GM12878 (cell line): ENCODE results near the gene RASL10A. TPM values are rescaled to one million over a fixed set of nuclear protein-coding genes. Genes with fewer than 3 reads are reported as not detected.

ENCODE experiments used
- ATAC-seq: fragments of 200-7000 bp; cut with Tn5 transposase; 3 replicates; pipeline ENCODE4 v1.9.1; 2020; ENCODE audit warnings: mild to moderate bottlenecking, moderate library complexity
- BruUV-seq: library from RNA; stranded (reverse); fragments of 400-500 nt; replicated peaks from 2 replicates; lab custom pipeline; 2021; lab: Mats Ljungman, UMichigan
- CTCF ChIA-PET: fragments of 300-600 bp; sonication (Branson Sonifier 250); formaldehyde crosslinking; extraction: SDS; loops from one replicate; lab custom pipeline; 2021; ENCODE audit warnings: inconsistent platforms; lab: Yijun Ruan, JAX
- POLR2A ChIA-PET: fragments of 350-600 bp; formaldehyde crosslinking; extraction: SDS; loops from one replicate; lab custom pipeline; 2021; ENCODE audit warnings: inconsistent platforms; lab: Charles Lee
- RAD21 ChIA-PET: fragments of 300-600 bp; sonication (Branson Sonifier 250); formaldehyde crosslinking; loops from one replicate; lab custom pipeline; 2023; ENCODE audit warnings: antibody characterized with exemption; ENCODE audit not compliant: unreplicated experiment; lab: Charles Lee
- SMC1A ChIA-PET: fragments of 300-600 bp; sonication (Branson Sonifier 250); formaldehyde crosslinking; loops from one replicate; lab custom pipeline; 2023; ENCODE audit not compliant: unreplicated experiment, uncharacterized antibody; lab: Charles Lee
- DNase-seq: peaks from one replicate; pipeline ENCODE4 v3.0.0-alpha.2; 2011; ENCODE audit warnings: low read depth, low spot score
- FAIRE-seq: peaks from 3 replicates; lab custom pipeline; 2011; peaks lifted over from hg19 to GRCh38; lab: Jason Lieb, UNC
- H2AFZ ChIP-seq: 2 replicates; pipeline ENCODE4 v1.6.0; 2011; ENCODE audit warnings: low read depth, low read length, control low read depth; ENCODE audit not compliant: control insufficient read depth
- H3K27ac ChIP-seq: 2 replicates; pipeline ENCODE4 v1.5.1; 2011; ENCODE audit warnings: control low read depth; ENCODE audit not compliant: control insufficient read depth, insufficient read depth
- H3K27me3 ChIP-seq, 2 experiments: replicated peaks in 1 of 2; 2 replicates each; pipeline versions ENCODE4 v1.6.0 to v1.6.1; 2011; ENCODE audit warnings: low read length in 1 of 2; ENCODE audit not compliant: control insufficient read depth in 2 of 2, insufficient read depth in 2 of 2
- H3K36me3 ChIP-seq, 2 experiments: 2 replicates each; pipeline ENCODE4 v1.5.1; 2011; ENCODE audit warnings: low read length in 1 of 2; ENCODE audit not compliant: control insufficient read depth in 2 of 2, insufficient read depth in 2 of 2
- H3K4me1 ChIP-seq: 2 replicates; pipeline ENCODE4 v1.6.1; 2011; ENCODE audit warnings: mild to moderate bottlenecking, low read length, moderate library complexity, mixed read lengths; ENCODE audit not compliant: control insufficient read depth, insufficient read depth
- H3K4me2 ChIP-seq: 2 replicates; pipeline ENCODE4 v1.6.0; 2011; ENCODE audit warnings: control low read depth; ENCODE audit not compliant: control insufficient read depth, insufficient read depth
- H3K4me3 ChIP-seq: fragments of 200-600 bp; sonication (generic); 2 replicates; pipeline ENCODE4 v1.5.1; 2016
- H3K79me2 ChIP-seq: 2 replicates; pipeline ENCODE4 v1.6.0; 2011; ENCODE audit warnings: low read length; ENCODE audit not compliant: control insufficient read depth, insufficient read depth
- H3K9ac ChIP-seq: 2 replicates; pipeline ENCODE4 v1.8.0; 2011; ENCODE audit warnings: low read length, control low read depth, mixed read lengths; ENCODE audit not compliant: control insufficient read depth, insufficient read depth
- H3K9me3 ChIP-seq: replicated peaks from 3 replicates; pipeline ENCODE4 v1.5.1; 2011; ENCODE audit warnings: mild to moderate bottlenecking, low read length; ENCODE audit not compliant: control insufficient read depth, insufficient read depth
- H4K20me1 ChIP-seq: 2 replicates; pipeline ENCODE4 v1.6.0; 2011; ENCODE audit not compliant: control insufficient read depth, insufficient read depth
- ASH2L ChIP-seq: fragments of 300-600, 200-600 bp; sonication (generic); IDR thresholded peaks from 2 replicates; pipeline ENCODE4 v1.6.1; 2017; ENCODE audit warnings: low read depth, mild to moderate bottlenecking, borderline replicate concordance
- ATF3 ChIP-seq: IDR thresholded peaks from 2 replicates; pipeline ENCODE4 v1.6.1; 2011; ENCODE audit warnings: low read depth, mild to moderate bottlenecking, low read length, moderate library complexity, borderline replicate concordance; ENCODE audit errors: extremely low read depth
- CBFB ChIP-seq: IDR thresholded peaks from 2 replicates; pipeline ENCODE4 v1.6.1; 2016; ENCODE audit warnings: antibody characterized with exemption, low read depth
- CBX3 ChIP-seq: fragments of 200-600 bp; sonication (generic); IDR thresholded peaks from 2 replicates; pipeline ENCODE4 v1.6.1; 2016; ENCODE audit warnings: low read depth, borderline replicate concordance
- E2F8 ChIP-seq: fragments of 450-650 bp; IDR thresholded peaks from 2 replicates; pipeline ENCODE4 v1.6.1; 2018; ENCODE audit warnings: mild to moderate bottlenecking, low read depth, moderate library complexity; ENCODE audit not compliant: partially characterized antibody
- EED ChIP-seq: sonication (generic); IDR thresholded peaks from 2 replicates; pipeline ENCODE4 v1.6.1; 2016; ENCODE audit warnings: antibody characterized with exemption, low read depth
- ETV6 ChIP-seq, 2 experiments: fragments of 450-650 bp in 1 of 2; IDR thresholded peaks in 1 of 2; conservative IDR thresholded peaks in 1 of 2; 2 replicates each; pipeline ENCODE4 v1.6.1; 2014; ENCODE audit warnings: antibody characterized with exemption in 1 of 2, borderline replicate concordance in 1 of 2, low read depth in 1 of 2, mild to moderate bottlenecking in 1 of 2, moderate library complexity in 1 of 2
- JUNB ChIP-seq: IDR thresholded peaks from 2 replicates; pipeline ENCODE4 v1.6.1; 2016; ENCODE audit warnings: antibody characterized with exemption, mild to moderate bottlenecking
- JUND ChIP-seq: IDR thresholded peaks from 2 replicates; pipeline ENCODE4 v1.6.1; 2012; ENCODE audit warnings: low read depth, mild to moderate bottlenecking, low read length, improper control_type of control experiment, moderate library complexity
- LARP7 ChIP-seq: fragments of 450-650 bp; IDR thresholded peaks from 2 replicates; pipeline ENCODE4 v1.6.1; 2017; ENCODE audit warnings: mild to moderate bottlenecking
- MAX ChIP-seq: IDR thresholded peaks from 2 replicates; pipeline ENCODE4 v1.6.1; 2012; ENCODE audit warnings: low read depth, low read length, improper control_type of control experiment
- NR2C2 ChIP-seq: IDR thresholded peaks from 2 replicates; pipeline ENCODE4 v1.6.1; 2011; ENCODE audit warnings: borderline replicate concordance, low read depth; ENCODE audit not compliant: control insufficient read depth, insufficient read length
- PAX5 ChIP-seq: IDR thresholded peaks from 2 replicates; pipeline ENCODE4 v1.6.1; 2011; ENCODE audit warnings: low read depth, low read length, borderline replicate concordance
- PBX3 ChIP-seq: IDR thresholded peaks from 2 replicates; pipeline ENCODE4 v1.6.1; 2011; ENCODE audit warnings: mild to moderate bottlenecking, low read depth, low read length, moderate library complexity; ENCODE audit not compliant: insufficient replicate concordance
- POLR2AphosphoS2 ChIP-seq: IDR thresholded peaks from 2 replicates; pipeline ENCODE4 v1.6.1; 2011; ENCODE audit warnings: low read depth, mild to moderate bottlenecking, low read length, improper control_type of control experiment, moderate library complexity
- POU2F2 ChIP-seq: IDR thresholded peaks from 3 replicates; pipeline ENCODE4 v1.6.1; 2011; ENCODE audit warnings: low read depth, mild to moderate bottlenecking, low read length, borderline replicate concordance
- RBBP5 ChIP-seq: fragments of 200-600 bp; sonication (generic); conservative IDR thresholded peaks from 2 replicates; pipeline ENCODE4 v1.6.1; 2016
- SRF ChIP-seq, 2 experiments: IDR thresholded peaks; 2 replicates each; pipeline ENCODE4 v1.6.1; 2011; ENCODE audit warnings: low read depth in 2 of 2, low read length in 2 of 2, mild to moderate bottlenecking in 1 of 2, moderate library complexity in 1 of 2
- SUPT20H ChIP-seq: IDR thresholded peaks from 2 replicates; pipeline ENCODE4 v1.6.1; 2011; ENCODE audit warnings: low read depth, mild to moderate bottlenecking, low read length, moderate library complexity, borderline replicate concordance; ENCODE audit not compliant: control insufficient read depth
- whole genome bisulfite sequencing: methylation state at CpG from one replicate; pipeline ENCODE4 v1.1.6; 2016; ENCODE audit warnings: low lambda C conversion rate; ENCODE audit not compliant: insufficient replicate concordance, insufficient coverage; ENCODE audit errors: missing lambda C conversion rate; 5-methylcytosine and 5-hydroxymethylcytosine counted together
- in situ Hi-C: fragments of 300-500 bp; cut with MboI; formaldehyde crosslinking; loops from 9 replicates; pipeline ENCODE4 v1.14.3; 2018; ENCODE audit warnings: mixed read lengths
- intact Hi-C: fragments of 100-400 bp; cut with micrococcal nuclease; formaldehyde crosslinking; loops from one replicate; pipeline ENCODE4 v1.14.2; 2022; ENCODE audit not compliant: unreplicated experiment
- polyA plus RNA-seq, 11 experiments: library from polyadenylated mRNA; depleted of rRNA in 4 of 11; unstranded in 6 of 11; stranded (reverse) in 5 of 11; fragments of >200 nt; fragmentation: Nextera tagmentation in 4 of 11; fragmentation: Illumina TruSeq in 1 of 11; extraction: Ambion mirVana in 4 of 11; extraction: Trizol in 1 of 11; gene quantifications; 1 replicate in 1 of 11; 2 replicates in 10 of 11; pipeline versions ENCODE4 v1.2.1 to v1.2.3, GENCODE V29; 2011 to 2016; ENCODE audit warnings: inconsistent platforms in 2 of 11, missing spikeins in 2 of 11, low read depth in 1 of 11
- total RNA-seq, 4 experiments: library from RNA; depleted of rRNA in 3 of 4; stranded (reverse); fragments of >200 nt in 3 of 4; fragmentation: Illumina TruSeq in 1 of 4; extraction: Trizol in 1 of 4; gene quantifications; 2 replicates each; pipeline versions ENCODE4 v1.2.1 to v1.2.3, GENCODE V29; 2013 to 2021

The RASL10A gene
- total and polyA plus RNA-seq, 10 of the 15 experiments (the other 5 are each of a cell fraction or from before 2014, with no cell fraction given): 0.12 to 0.46 (median 0.21) TPM; not detected in 6

- TF ChIP-seq ATF3 (no peak), CBX3 (no peak)
Measured at GRCh38 chr22:29265929-29266328, 49.6 kb downstream of the RASL10A start (continued).

GRCh38 chr22:29265305-29265704 lies 50.2 kb downstream of the RASL10A start:
- no peak overlapping the region for H3K9ac ChIP-seq
- 99% methylated on average over 7 of the region's 7 CpGs for WGBS
- RAD21 ChIA-PET: interaction anchor here (0.5 kb wide), 1 partner anchor 110 kb away, joined by 3 read pairs; no protein-coding TSS in a partner anchor
- no peak overlapping the region for H3K27ac ChIP-seq
- no peak overlapping the region for H2AFZ ChIP-seq
- intact Hi-C loops: no loop called here
- ATAC-seq (no peak), FAIRE-seq (no peak), DNase-seq (no peak)
- peaks cover 9 to 10% of the 10 kb centered on the region in 2 experiments; a peak in 3 of 4 replicates for H3K36me3 ChIP-seq
- H3K4me1 ChIP-seq: no peaks in the 10 kb centered on the region
- H3K9me3 ChIP-seq: no peaks in the 10 kb centered on the region
- no peak overlapping the region for H3K4me3 ChIP-seq
- SMC1A ChIA-PET: interaction anchor here (0.9 kb wide), 1 partner anchor 12 kb away, joined by 4 read pairs; no protein-coding TSS in a partner anchor
- no peak overlapping the region for H3K4me2 ChIP-seq
- H4K20me1 ChIP-seq: peaks cover 5% of the 10 kb centered on the region
- BruUV-seq: no TSS peak
- CTCF ChIA-PET: interaction anchor here (0.6 kb wide), 1 partner anchor 45 kb away, joined by 4 read pairs; no protein-coding TSS in a partner anchor
- POLR2A ChIA-PET: no interaction called here
- peaks cover 47% of the 10 kb centered on the region for H3K79me2 ChIP-seq
- H3K27me3 ChIP-seq: no peaks in the 10 kb centered on the region
- in situ Hi-C loops: no loop called here
- TF ChIP-seq EED (no peak), MAX (no peak), JUND (no peak), ASH2L (no peak), ETV6 (conservative IDR thresholded peaks at IDR 0.05 in 1 of 2, IDR thresholded peaks at IDR 0.05 in 1 of 2; ENCODE audit: borderline replicate concordance in 1 of 2, low read depth in 1 of 2) (no peak), PBX3 (no peak), LARP7 (no peak), PAX5 (no peak), NR2C2 (no peak), SRF (IDR thresholded peaks at IDR 0.05; ENCODE audit: low read depth in 2 of 2, low read length in 2 of 2) (no peak), POLR2AphosphoS2 (no peak), POU2F2 (no peak), RBBP5 (no peak), E2F8 (no peak), JUNB (no peak), CBFB (no peak), SUPT20H (no peak)
